HCT116 (cell line): ENCODE measurements around the gene OR4F6. TPM values are rescaled to one million over a fixed set of nuclear protein-coding genes. Genes with fewer than 3 reads are reported as not detected.

Experiments used
- total RNA-seq: library from RNA; stranded (reverse); gene quantifications from one replicate; pipeline ENCODE4 v1.2.1, GENCODE V29; 2021; ENCODE audit not compliant: unreplicated experiment

The OR4F6 gene
- total RNA-seq, 1 experiment from 2014 or later = not detected

Other genes starting within 250 kb of the OR4F6 start
- 35.2 TPM for gene TM2D3, start 151.1 kb upstream of the OR4F6 start, total RNA-seq
- gene TARS3, start 79.0 kb upstream of the OR4F6 start, total RNA-seq = 11.1 TPM
- not detected for gene OR4F15, start 8.7 kb downstream of the OR4F6 start, total RNA-seq